ENCODE measurements around the gene DEGS2. TPM values are rescaled to one million over a fixed set of nuclear protein-coding genes. Genes with fewer than 3 reads are reported as not detected.

The DEGS2 gene
- total RNA-seq, 6 donors from 2014 or later: 2.0 to 19.9 (median 5.4) TPM

DNA sequence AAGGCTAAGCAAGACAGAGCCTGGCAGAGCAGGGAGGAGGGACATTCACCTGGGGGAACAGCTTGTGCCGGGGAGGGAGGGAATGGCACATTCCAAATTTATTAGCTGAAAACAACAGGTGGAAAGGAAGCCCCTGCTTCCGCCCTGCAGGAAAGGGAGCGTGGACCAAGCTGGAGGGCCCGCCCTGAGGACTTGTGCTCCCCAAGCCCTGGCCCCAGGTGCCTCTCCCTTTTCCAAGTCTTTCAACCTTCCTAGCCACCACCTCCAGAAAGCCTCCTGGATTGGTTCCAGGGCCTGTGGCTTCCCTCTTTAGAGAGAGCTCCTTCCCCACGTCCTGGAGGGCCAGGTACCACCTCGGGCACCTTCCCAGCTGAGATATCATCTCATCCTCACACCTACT, 2.7 kb downstream of the DEGS2 start:
- peaks cover 15 to 31% (median 24%) of the 10 kb centered on the region in 4 donors for H3K4me1 ChIP-seq
- peaks cover 0 to 16% (median 11%) of the 10 kb centered on the region in 4 donors for H3K27me3 ChIP-seq
- TF ChIP-seq, protein P1, sequence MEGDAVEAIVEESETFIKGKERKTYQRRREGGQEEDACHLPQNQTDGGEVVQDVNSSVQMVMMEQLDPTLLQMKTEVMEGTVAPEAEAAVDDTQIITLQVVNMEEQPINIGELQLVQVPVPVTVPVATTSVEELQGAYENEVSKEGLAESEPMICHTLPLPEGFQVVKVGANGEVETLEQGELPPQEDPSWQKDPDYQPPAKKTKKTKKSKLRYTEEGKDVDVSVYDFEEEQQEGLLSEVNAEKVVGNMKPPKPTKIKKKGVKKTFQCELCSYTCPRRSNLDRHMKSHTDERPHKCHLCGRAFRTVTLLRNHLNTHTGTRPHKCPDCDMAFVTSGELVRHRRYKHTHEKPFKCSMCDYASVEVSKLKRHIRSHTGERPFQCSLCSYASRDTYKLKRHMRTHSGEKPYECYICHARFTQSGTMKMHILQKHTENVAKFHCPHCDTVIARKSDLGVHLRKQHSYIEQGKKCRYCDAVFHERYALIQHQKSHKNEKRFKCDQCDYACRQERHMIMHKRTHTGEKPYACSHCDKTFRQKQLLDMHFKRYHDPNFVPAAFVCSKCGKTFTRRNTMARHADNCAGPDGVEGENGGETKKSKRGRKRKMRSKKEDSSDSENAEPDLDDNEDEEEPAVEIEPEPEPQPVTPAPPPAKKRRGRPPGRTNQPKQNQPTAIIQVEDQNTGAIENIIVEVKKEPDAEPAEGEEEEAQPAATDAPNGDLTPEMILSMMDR (IDR thresholded peaks at IDR 0.05): no peak
- TF ChIP-seq POLR2A (IDR thresholded peaks at IDR 0.05): no peak
- TF ChIP-seq EP300 (IDR thresholded peaks at IDR 0.05): no peak
- no peak for TF ChIP-seq POLR2AphosphoS5 (IDR thresholded peaks at IDR 0.05)
- DNase-seq (no peak), ATAC-seq (ENCODE audit: low FRiP score in 2 of 2) (no peak)
- H3K27ac ChIP-seq: peak overlapping the region in 1 of 4 donors; percentile 19
- no peaks in the 10 kb centered on the region for H3K36me3 ChIP-seq
- no peak overlapping the region for H3K4me3 ChIP-seq
- WGBS, 2 donors: 81 to 85% methylated on average over 6 of the region's 6 CpGs
- H3K9me3 ChIP-seq: peaks cover 0 to 11% (median 6%) of the 10 kb centered on the region in 4 donors

DNA sequence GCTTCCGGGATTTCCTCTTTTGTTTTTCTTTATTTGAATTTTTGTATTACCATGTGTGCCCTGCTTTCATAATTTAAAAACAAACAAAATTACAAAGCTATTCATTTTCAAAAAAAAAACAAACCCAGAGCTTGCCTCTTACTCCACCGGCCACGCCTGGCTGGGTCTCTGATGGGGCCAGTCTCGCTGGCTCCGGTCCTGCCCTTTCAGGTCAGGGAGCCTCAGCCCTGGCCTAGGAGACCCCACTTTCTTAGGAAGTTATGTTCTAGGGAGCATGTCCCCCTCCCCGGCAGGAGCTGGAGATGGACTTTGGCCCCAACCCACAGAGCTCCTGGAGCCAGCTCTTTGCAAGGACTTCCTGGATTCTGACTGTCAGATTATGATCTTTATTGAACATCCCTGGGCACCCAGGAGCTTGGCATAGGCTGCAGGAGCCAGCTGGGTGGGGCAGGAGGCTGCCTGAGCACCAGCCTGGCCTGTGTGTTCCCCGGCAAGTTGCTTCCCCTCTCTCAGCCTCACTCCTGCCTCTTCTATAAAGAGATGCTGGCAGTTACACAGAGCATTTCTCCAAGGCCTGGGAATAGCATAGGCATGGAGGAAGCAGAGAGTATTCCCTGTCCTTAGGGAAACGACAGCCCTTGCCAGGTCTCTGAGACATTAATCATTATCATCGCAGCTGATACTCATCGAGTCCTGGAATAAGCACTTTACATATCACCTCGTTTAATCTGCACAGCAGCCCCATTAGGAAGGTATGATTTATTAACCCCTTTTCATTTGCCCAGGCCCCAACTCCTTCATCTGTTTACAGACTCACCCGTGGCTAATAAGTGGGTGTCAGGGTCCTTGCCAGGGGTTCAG, 3.5 kb downstream of the DEGS2 start:
- no peak for DNase-seq
- ATAC-seq (ENCODE audit: low FRiP score in 2 of 2): no peak
- 58 to 67% methylated on average over 12 of the region's 12 CpGs for WGBS, 2 donors
- Histone ChIP-seq H3K9me3 (peaks cover 0 to 11% (median 6%) of the 10 kb centered on the region in 4 donors), H3K27ac (peak overlapping the region in 1 of 4 donors; percentile 19), H3K4me1 (peaks cover 15 to 31% (median 24%) of the 10 kb centered on the region in 4 donors), H3K4me3 (no peak overlapping the region), H3K36me3 (no peaks in the 10 kb centered on the region), H3K27me3 (peaks cover 0 to 16% (median 11%) of the 10 kb centered on the region in 4 donors)
- TF ChIP-seq POLR2A (IDR thresholded peaks at IDR 0.05) (no peak), POLR2AphosphoS5 (IDR thresholded peaks at IDR 0.05) (no peak), EP300 (IDR thresholded peaks at IDR 0.05) (no peak)
- TF ChIP-seq, protein P1 (IDR thresholded peaks at IDR 0.05): no peak

DNA sequence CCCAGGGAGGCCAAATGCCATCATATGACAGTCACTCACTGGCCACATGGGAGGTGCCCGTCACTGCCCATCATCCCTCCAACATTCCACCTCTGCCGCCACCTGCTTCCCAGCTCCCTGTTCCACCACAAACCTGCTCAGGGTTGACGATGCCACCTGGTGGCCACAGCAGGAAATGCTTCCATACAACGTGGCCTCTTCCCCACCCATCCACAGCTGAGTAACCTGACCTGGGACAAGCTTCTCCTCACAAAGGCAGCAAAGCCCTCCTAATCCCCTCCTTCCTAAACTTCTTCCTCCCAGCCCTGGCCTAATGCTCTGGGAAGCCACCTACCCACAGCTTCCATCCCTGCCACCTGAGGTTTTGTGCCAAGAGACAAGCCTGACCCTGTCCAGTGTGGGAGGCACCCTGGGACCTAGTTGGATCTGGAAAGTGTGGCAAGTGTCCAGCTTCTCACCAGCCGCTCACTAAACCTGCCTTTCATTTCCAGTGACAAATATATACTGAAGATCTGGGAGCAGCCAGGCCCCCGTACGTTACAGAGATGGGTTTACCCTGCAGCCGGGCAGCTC, 4.3 kb downstream of the DEGS2 start:
- no peaks in the 10 kb centered on the region for H3K36me3 ChIP-seq
- H3K4me1 ChIP-seq: peaks cover 23 to 37% (median 29%) of the 10 kb centered on the region in 4 donors
- ATAC-seq (ENCODE audit: low FRiP score in 2 of 2) (no peak), DNase-seq (no peak)
- H3K9me3 ChIP-seq: peaks cover 0 to 11% (median 6%) of the 10 kb centered on the region in 4 donors
- no peak for TF ChIP-seq EP300 (IDR thresholded peaks at IDR 0.05)
- TF ChIP-seq, protein P1 (IDR thresholded peaks at IDR 0.05): peak in 5 of 6 experiments; percentile 39 to 74 (median 59)
- H3K27ac ChIP-seq: peak overlapping the region in 1 of 4 donors; percentile 19
- WGBS, 2 donors: 74 to 76% methylated on average over 8 of the region's 8 CpGs
- peaks cover 0 to 14% (median 11%) of the 10 kb centered on the region in 4 donors for H3K27me3 ChIP-seq
- H3K4me3 ChIP-seq: no peak overlapping the region

DNA sequence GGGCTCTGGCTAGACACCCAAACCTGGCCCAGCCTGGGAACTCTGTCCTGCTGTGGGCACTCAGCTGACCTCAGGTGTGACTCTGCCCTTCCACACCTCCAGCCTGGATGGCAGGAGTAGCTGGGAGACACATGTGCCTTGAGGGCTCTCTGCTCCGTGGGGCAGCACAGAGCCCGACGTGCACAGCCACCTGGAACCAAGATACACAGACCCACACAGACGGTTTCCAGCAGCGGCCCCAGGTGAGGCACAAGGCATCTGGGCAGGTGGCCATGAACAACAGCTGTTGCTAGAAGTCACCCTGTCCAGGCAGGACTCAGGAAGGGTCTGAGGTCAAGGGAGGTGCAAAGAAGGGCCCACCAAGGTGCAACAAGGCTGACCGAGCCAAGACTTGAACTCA, 5.9 kb downstream of the DEGS2 start:
- 89 to 100% methylated on average over 1 to 6 of the region's 6 CpGs for WGBS, 2 donors
- peaks cover 0 to under 1% (median 0%) of the 10 kb centered on the region in 4 donors for H3K27me3 ChIP-seq
- ATAC-seq (ENCODE audit: low FRiP score in 2 of 2): no peak
- no peak for DNase-seq
- H3K4me3 ChIP-seq: no peak overlapping the region
- H3K9me3 ChIP-seq: peaks cover 0 to 11% (median 6%) of the 10 kb centered on the region in 4 donors
- H3K36me3 ChIP-seq: no peaks in the 10 kb centered on the region
- TF ChIP-seq POLR2AphosphoS5 (IDR thresholded peaks at IDR 0.05) (no peak), EP300 (IDR thresholded peaks at IDR 0.05) (no peak), POLR2A (IDR thresholded peaks at IDR 0.05) (no peak)
- TF ChIP-seq, protein P1 (IDR thresholded peaks at IDR 0.05): no peak
- peaks cover 9 to 29% (median 18%) of the 10 kb centered on the region in 4 donors for H3K4me1 ChIP-seq
- no peak overlapping the region for H3K27ac ChIP-seq

Measured in upper lobe of left lung (tissue), 6 donors.